HG02763 (cell line): ENCODE measurements around the gene MTUS2.
"Not testable (repeated sequence)": the region's sequence is repeated elsewhere in the genome, so short reads cannot be mapped to it uniquely, and the experiment has no call there.

Experiments used
- ATAC-seq: cut with Tn5 transposase; IDR thresholded peaks from one replicate; pipeline ENCODE4 v1.9.1; 2021; ENCODE audit warnings: mild to moderate bottlenecking, moderate library complexity; ENCODE audit not compliant: unreplicated experiment

MTUS2 gene

DNA sequence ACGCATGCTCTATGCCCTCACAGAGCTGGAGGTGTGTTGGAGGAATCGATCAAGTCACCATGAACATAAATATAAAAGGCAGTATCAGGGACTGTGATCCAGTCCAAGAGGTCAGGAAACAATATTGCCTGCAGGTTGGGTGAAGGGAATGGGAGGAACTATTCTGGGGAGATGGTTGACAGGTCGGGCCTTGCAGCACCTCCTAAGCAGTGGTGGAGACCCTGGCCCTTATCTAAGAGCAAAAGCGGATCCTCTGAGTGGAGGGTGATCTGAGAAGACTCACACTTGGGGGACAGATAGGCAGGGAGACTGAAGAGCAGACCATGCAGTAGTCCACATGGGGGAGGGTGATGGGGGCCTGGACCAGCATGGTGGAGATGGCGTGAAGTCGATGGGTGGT, 561.9 kb downstream of the MTUS2 start:
- no peak for ATAC-seq

GRCh38 chr13:29383476-29383875, 563.3 kb downstream of the MTUS2 start:
- ATAC-seq = no peak

- no peak for ATAC-seq
Observed at GRCh38 chr13:29384466-29384865, 564.3 kb downstream of the MTUS2 start.

DNA sequence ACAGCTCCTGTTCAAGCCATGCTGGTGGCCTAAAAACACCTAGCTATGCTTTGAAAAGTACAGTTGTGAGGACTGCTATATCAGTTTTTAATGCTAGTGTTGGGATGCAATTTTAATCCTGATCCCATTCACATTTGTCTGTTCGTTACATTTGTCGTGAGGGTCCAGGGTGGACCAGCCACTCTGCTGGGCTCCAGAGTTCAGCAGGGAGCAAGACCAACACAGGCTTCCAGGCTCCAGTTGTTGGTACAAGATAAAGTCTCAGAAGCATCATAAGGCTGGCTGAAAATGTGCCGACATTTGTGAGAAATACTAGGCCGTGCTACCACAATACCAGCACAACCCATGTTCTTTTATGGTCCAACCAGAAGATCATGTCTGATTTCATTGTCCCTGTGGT, 564.7 kb downstream of the MTUS2 start:
- no peak for ATAC-seq

DNA sequence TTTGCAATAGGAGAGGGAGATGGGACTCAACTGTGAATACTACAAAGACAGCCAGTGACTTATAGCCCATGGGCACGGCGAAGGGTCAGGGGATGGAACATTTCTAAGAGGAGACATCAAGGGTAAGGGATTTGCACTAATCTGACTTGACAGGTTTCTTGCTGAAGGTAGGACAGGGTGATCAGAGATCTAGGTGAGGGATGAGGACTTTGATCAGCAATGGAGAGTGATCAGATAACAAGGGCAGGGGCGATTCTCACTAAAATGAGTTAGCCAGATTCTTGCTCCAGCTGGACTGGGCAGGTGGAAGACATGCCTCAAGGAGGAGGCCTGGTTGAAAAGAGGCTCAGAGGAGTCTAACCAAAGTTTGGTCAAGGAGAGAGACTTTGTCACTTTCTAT, 566.1 kb downstream of the MTUS2 start:
- ATAC-seq = no peak

GRCh38 chr13:29390598-29390997, 570.5 kb downstream of the MTUS2 start:
- ATAC-seq = not testable (repeated sequence)

DNA sequence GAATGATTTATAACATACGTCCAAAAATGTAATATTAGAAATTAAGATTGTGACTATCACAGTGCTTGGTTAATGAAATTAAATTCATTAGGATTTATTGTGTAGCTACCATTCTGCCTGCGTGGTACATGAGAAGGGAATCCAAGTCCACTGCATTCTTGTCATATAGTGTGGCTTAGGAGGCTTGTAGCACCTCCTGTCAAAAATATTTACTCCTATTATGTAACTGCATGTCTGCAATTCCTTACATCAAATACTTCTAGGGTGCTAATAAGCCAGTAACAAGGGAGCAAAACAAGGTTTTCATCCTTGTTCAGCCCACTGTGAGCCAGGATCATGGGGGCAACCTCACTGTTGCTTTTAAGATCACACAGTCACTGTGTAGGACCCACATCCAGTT, 576.3 kb downstream of the MTUS2 start:
- no peak for ATAC-seq

- ATAC-seq = no peak
Observed at GRCh38 chr13:29397265-29397664, 577.1 kb downstream of the MTUS2 start.

GRCh38 chr13:29402166-29402636, 582.1 kb downstream of the MTUS2 start:
- no peak for ATAC-seq

DNA sequence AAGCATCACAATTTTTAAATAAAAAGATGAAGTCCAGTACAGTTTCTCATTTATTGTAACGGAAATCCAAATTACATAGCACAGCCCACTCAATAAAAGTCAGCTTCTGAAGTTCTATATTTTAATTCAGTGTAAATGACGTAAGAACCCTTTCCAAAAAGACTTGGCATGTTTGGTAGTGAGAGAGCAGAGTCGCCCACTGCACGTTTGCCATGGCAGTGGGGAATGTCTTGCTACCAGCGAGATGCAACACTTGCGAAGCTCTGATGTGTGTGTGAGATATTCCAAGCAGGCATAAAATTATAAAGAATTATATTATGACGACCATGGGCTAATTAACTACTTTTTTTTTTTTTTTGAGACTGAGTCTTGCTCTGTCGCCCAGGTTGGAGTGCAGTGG, 585.3 kb downstream of the MTUS2 start:
- ATAC-seq = no peak

DNA sequence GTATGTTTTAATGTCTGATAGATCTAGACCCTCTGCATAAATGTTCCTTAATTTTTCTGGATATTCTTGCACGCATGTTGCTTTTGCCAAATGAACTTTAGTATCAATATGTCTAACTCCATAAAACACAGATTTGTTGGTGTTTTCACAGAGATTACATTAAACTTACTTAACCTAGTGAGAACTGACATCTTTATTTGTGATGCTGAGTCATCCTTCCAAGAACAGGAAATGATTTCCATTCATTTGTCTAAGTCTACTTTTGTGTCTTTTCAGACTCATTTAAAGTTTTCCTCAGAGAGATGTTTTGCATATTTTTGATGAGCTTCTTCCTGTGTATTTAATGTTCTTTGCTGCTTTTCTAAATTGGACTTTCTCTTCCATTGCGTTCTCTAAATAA, 591.3 kb downstream of the MTUS2 start:
- ATAC-seq = no peak

GRCh38 chr13:29418026-29418425, 597.9 kb downstream of the MTUS2 start:
- ATAC-seq = no peak

DNA sequence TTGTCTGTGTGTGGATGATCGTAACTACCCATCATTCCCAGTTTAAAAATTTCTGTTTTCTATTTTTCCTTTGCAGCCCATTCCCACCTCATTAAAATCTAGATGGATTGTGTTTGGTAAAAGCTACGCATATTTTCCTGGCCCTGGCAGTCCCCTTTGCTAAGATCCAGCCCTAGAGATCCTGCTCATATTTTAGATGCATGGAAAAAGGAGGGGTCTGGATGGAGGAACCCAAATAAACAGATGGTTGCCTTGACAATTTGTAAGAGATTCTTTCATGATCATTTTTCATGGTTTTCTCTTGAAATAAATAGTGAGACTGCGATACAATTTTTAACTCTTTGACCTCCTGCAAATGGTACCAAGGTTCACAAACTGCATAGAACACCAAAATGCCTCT, 601.0 kb downstream of the MTUS2 start:
- no peak for ATAC-seq

DNA sequence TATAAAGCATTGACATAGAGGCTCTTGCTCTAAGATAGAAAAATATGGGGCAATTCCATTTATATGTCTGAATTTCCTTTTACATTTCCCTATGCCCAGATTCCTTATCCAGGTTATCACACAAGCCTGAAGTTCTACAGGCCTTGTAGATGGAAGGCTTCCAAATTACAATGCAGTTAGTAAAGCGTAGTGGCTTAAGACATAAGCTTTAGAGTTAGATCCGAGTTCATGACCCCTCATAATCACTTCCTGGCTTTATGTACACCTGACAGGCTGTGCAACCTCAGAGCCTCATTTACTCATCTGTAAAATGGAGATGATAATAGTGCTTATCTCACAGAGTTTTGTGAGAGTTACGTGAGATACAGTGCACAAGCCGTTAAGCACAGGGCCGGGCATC, 601.9 kb downstream of the MTUS2 start:
- ATAC-seq = no peak

GRCh38 chr13:29423050-29423449, 602.9 kb downstream of the MTUS2 start:
- ATAC-seq = no peak

GRCh38 chr13:29427937-29428309, 607.8 kb downstream of the MTUS2 start:
- ATAC-seq = no peak

GRCh38 chr13:29428310-29429181, 608.4 kb downstream of the MTUS2 start:
- ATAC-seq = no peak

GRCh38 chr13:29429286-29429900, 609.3 kb downstream of the MTUS2 start:
- no peak for ATAC-seq

DNA sequence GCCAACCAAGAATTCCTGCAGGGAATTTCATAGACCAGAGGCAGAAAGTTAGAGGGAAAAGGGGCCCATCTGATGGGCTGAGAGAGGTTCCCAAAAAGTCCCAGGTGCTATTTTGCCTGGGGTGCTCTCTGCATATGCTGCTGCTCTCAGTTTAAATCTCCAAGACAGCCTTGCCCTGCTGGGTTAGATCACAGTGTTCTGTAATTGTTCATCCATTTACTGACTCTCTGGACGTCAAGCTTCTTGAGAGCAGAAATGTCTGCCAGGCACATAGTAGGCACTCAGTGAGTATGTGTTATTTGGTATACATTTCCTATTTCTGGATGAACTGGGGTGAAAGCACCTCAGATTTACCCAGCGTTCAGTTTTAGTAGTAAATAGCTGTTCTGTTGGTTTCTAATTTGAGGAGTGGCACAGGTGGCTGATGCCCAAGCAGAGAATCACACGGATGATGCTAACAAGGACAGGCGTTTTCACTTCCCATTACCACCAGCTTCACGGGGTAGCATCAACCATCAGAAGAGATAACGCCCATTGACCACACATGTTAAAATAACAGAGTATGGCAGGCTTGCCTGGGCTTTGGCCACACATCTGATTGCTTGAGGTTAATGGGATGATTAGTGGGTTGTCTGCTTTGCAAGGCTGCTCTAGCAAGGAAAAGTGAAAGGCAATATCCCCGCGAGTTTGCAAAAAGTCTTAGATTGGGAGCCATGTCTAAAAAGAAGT, 614.2 kb downstream of the MTUS2 start:
- no peak for ATAC-seq

DNA sequence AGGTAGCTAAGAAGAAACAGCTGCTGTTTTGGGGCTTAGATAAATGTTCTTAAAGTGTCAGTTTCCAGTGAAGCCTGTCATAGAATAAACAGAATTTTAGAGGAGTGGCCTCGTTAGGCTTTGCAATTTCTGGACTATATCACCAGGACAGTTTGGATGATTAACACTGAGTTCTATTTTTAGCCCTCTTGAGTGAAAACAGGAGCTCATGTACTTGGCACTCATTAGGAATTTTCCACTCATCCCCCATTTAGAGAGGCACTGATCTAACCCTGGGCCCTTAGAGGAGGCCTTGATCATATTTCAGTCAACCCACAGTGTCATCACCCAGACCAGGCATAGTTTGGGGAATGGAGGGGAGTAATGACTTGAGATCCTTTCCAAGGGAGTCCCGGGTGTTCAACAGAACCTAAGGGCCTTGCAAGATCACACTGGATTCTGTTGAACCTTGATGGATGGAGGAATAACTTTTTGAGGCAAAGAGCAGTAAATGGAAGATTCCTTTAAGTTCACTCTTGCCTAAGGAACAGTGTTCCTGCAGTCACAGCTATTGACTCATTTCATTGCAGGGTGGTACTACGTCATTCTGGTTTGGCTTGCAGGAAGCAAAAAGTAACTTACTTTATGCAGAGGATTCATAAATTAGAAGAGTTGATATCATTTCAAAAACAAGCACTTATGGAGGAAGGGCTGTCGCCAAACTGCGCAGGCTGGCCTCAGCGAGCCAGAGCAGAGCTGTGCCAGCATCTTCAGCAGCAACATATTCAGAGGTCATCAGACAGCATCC, 615.2 kb downstream of the MTUS2 start:
- no peak for ATAC-seq

- no peak for ATAC-seq
Observed at GRCh38 chr13:29436291-29436690, 616.2 kb downstream of the MTUS2 start.
